Osteoblast (primary cell): ENCODE results near the gene CCDC85C. TPM values are rescaled to one million over a fixed set of nuclear protein-coding genes. Genes with fewer than 3 reads are reported as not detected.

Experiments
- DNase-seq: peaks from one replicate; pipeline ENCODE4 v3.0.0; 2011; ENCODE audit warnings: low spot score, mixed read lengths; ENCODE audit not compliant: insufficient read length; ENCODE audit errors: missing footprints
- H2AFZ ChIP-seq: 2 replicates; pipeline ENCODE4 v1.6.0; 2011; ENCODE audit warnings: mild to moderate bottlenecking, low read length
- H3K27ac ChIP-seq: 2 replicates; pipeline ENCODE4 v1.5.1; 2011; ENCODE audit warnings: mild to moderate bottlenecking, low read depth, low read length, moderate library complexity
- H3K27me3 ChIP-seq: 2 replicates; pipeline ENCODE4 v1.6.0; 2012; ENCODE audit warnings: mild to moderate bottlenecking, control low read depth, inconsistent platforms, low read length, moderate library complexity; ENCODE audit not compliant: insufficient read depth
- H3K36me3 ChIP-seq: 2 replicates; pipeline ENCODE4 v1.5.1; 2011; ENCODE audit warnings: mild to moderate bottlenecking, low read length, control low read depth, moderate library complexity; ENCODE audit not compliant: insufficient read depth
- H3K4me1 ChIP-seq: 2 replicates; pipeline ENCODE4 v1.5.1; 2011; ENCODE audit warnings: mild to moderate bottlenecking, low read length, control low read depth, moderate library complexity; ENCODE audit not compliant: insufficient read depth
- H3K4me2 ChIP-seq: 2 replicates; pipeline ENCODE4 v1.6.0; 2011; ENCODE audit warnings: mild to moderate bottlenecking, low read length; ENCODE audit not compliant: insufficient read depth
- H3K4me3 ChIP-seq: fragments of 200-600 bp; sonication (generic); 3 replicates; pipeline ENCODE4 v1.5.1; 2012; ENCODE audit warnings: mild to moderate bottlenecking, low read length, inconsistent platforms; ENCODE audit not compliant: insufficient read depth
- H3K79me2 ChIP-seq: 2 replicates; pipeline ENCODE4 v1.6.0; 2012; ENCODE audit warnings: mild to moderate bottlenecking, low read length, control low read depth, inconsistent platforms; ENCODE audit not compliant: insufficient read depth
- H3K9me3 ChIP-seq: 2 replicates; pipeline ENCODE4 v1.5.1; 2011; ENCODE audit warnings: low read depth, low read length, control low read depth
- H4K20me1 ChIP-seq: 2 replicates; pipeline ENCODE4 v1.6.0; 2012; ENCODE audit warnings: mild to moderate bottlenecking, low read length, control low read depth; ENCODE audit not compliant: insufficient read depth
- CTCF ChIP-seq: IDR thresholded peaks from 2 replicates; pipeline ENCODE4 v1.5.1; 2011; ENCODE audit warnings: mild to moderate bottlenecking, low read depth, low read length, moderate library complexity; ENCODE audit errors: extremely low read depth
- total RNA-seq: library from RNA; depleted of rRNA; stranded (reverse); fragments of >200 nt; gene quantifications from 2 replicates; pipeline ENCODE4 v1.2.3, GENCODE V29; 2012

Gene CCDC85C
- total RNA-seq, 1 donor, result 3.6 TPM

GRCh38 chr14:99595034-99595433, 9.0 kb downstream of the CCDC85C start:
- Histone ChIP-seq H3K27ac (peak overlapping the region; percentile 42), H2AFZ (peak overlapping the region; percentile 91), H3K4me1 (peaks cover 10% of the 10 kb centered on the region), H3K27me3 (no peaks in the 10 kb centered on the region), H3K4me2 (peak overlapping the region; percentile 83), H4K20me1 (peaks cover 6% of the 10 kb centered on the region), H3K9me3 (no peaks in the 10 kb centered on the region), H3K36me3 (no peaks in the 10 kb centered on the region), H3K79me2 (peaks cover 28% of the 10 kb centered on the region), H3K4me3 (peak overlapping the region; percentile 62)
- no peak for TF ChIP-seq CTCF
- peak; percentile 88 for DNase-seq

- H3K4me2 ChIP-seq, result peak overlapping the region; percentile 83
- H3K4me1 ChIP-seq, result peaks cover 10% of the 10 kb centered on the region
- peak; percentile 66 for DNase-seq
- H3K27me3 ChIP-seq, result no peaks in the 10 kb centered on the region
- H3K4me3 ChIP-seq, result no peak overlapping the region
- no peaks in the 10 kb centered on the region for H3K9me3 ChIP-seq
- peaks cover 6% of the 10 kb centered on the region for H4K20me1 ChIP-seq
- no peak for TF ChIP-seq CTCF
- peaks cover 24% of the 10 kb centered on the region for H3K79me2 ChIP-seq
- no peak overlapping the region for H3K27ac ChIP-seq
- H2AFZ ChIP-seq, result no peak overlapping the region
- H3K36me3 ChIP-seq, result no peaks in the 10 kb centered on the region
Observed at GRCh38 chr14:99593971-99594841, 9.8 kb downstream of the CCDC85C start.

- H2AFZ ChIP-seq, result no peak overlapping the region
- no peaks in the 10 kb centered on the region for H3K36me3 ChIP-seq
- H3K4me2 ChIP-seq, result no peak overlapping the region
- DNase-seq, result peak; percentile 42
- no peaks in the 10 kb centered on the region for H3K27me3 ChIP-seq
- H3K79me2 ChIP-seq, result peaks cover 19% of the 10 kb centered on the region
- no peaks in the 10 kb centered on the region for H3K9me3 ChIP-seq
- no peak overlapping the region for H3K4me3 ChIP-seq
- H3K27ac ChIP-seq, result no peak overlapping the region
- peaks cover 6% of the 10 kb centered on the region for H4K20me1 ChIP-seq
- H3K4me1 ChIP-seq, result peaks cover 10% of the 10 kb centered on the region
- TF ChIP-seq CTCF, result no peak
Observed at GRCh38 chr14:99592933-99593753, 10.9 kb downstream of the CCDC85C start.

DNA sequence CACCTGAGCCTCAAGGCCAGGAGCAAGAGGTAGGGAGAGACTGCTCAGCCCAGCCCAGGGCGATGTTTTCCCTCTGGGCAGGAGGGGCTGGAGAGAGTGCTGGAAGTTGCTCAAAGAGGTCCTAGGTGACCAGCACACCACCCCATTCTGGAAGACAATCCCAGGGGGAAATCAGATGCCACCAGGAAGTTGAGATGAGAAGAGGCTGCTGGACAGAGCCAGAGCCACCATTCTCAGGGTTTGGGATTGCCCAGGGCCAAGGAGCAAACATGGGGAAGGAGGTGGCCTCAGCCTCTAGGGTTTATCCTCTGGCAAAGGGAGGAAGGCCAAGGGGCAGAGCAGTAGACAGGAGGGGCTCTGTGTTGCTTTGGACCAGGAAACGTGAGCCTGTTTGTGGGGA, 11.6 kb downstream of the CCDC85C start:
- H2AFZ ChIP-seq, result no peak overlapping the region
- H3K9me3 ChIP-seq, result no peaks in the 10 kb centered on the region
- peaks cover 17% of the 10 kb centered on the region for H3K79me2 ChIP-seq
- H3K4me3 ChIP-seq, result no peak overlapping the region
- no peaks in the 10 kb centered on the region for H3K36me3 ChIP-seq
- DNase-seq, result peak; percentile 58
- TF ChIP-seq CTCF, result no peak
- H3K4me1 ChIP-seq, result peaks cover 11% of the 10 kb centered on the region
- no peaks in the 10 kb centered on the region for H3K27me3 ChIP-seq
- H3K27ac ChIP-seq, result no peak overlapping the region
- peaks cover 6% of the 10 kb centered on the region for H4K20me1 ChIP-seq
- no peak overlapping the region for H3K4me2 ChIP-seq
